Trophoblast cell (in vitro differentiated cells and primary cell): ENCODE data around the gene SERPINA1.

Source experiments
- DNase-seq, 2 donors: peaks; one replicate each; pipeline ENCODE4 v3.0.0-alpha.2; 2016
- H2AFZ ChIP-seq: 2 replicates; pipeline ENCODE4 v1.6.1; 2013; ENCODE audit warnings: low read length, moderate library complexity, mild to moderate bottlenecking; ENCODE audit not compliant: insufficient read depth, poor library complexity
- H2AK5ac ChIP-seq: 2 replicates; pipeline ENCODE4 v1.6.1; 2013; ENCODE audit warnings: mild to moderate bottlenecking, low read length
- H2BK120ac ChIP-seq: 2 replicates; pipeline ENCODE4 v1.6.1; 2013; ENCODE audit warnings: low read length, mild to moderate bottlenecking, moderate library complexity; ENCODE audit not compliant: insufficient read depth, poor library complexity
- H2BK12ac ChIP-seq: 2 replicates; pipeline ENCODE4 v1.6.1; 2013; ENCODE audit warnings: mild to moderate bottlenecking, low read length, moderate library complexity
- H2BK5ac ChIP-seq: 2 replicates; pipeline ENCODE4 v1.6.1; 2013; ENCODE audit warnings: low read length, low read depth, moderate library complexity, mild to moderate bottlenecking; ENCODE audit not compliant: poor library complexity
- H3K14ac ChIP-seq: 2 replicates; pipeline ENCODE4 v1.6.1; 2013; ENCODE audit warnings: mild to moderate bottlenecking, low read length
- H3K18ac ChIP-seq: 2 replicates; pipeline ENCODE4 v1.6.1; 2013; ENCODE audit warnings: mild to moderate bottlenecking, low read length
- H3K23ac ChIP-seq: 2 replicates; pipeline ENCODE4 v1.6.1; 2013; ENCODE audit warnings: low read length
- H3K27ac ChIP-seq: 2 replicates; pipeline ENCODE4 v1.5.1; 2013; ENCODE audit warnings: low read depth, mild to moderate bottlenecking, inconsistent platforms, low read length, moderate library complexity
- H3K27me3 ChIP-seq: 2 replicates; pipeline ENCODE4 v1.6.1; 2013; ENCODE audit warnings: inconsistent platforms, mild to moderate bottlenecking, low read length, moderate library complexity; ENCODE audit not compliant: insufficient read depth
- H3K36me3 ChIP-seq, 2 experiments: 1 replicate in 1 of 2; 2 replicates in 1 of 2; pipeline ENCODE4 v1.6.1; 2013; ENCODE audit warnings: low read length in 2 of 2, mild to moderate bottlenecking in 2 of 2, moderate library complexity in 1 of 2; ENCODE audit not compliant: insufficient read depth in 2 of 2, control insufficient read depth in 1 of 2
- H3K4ac ChIP-seq: 2 replicates; pipeline ENCODE4 v1.6.1; 2013; ENCODE audit warnings: low read depth, mild to moderate bottlenecking, low read length, moderate library complexity
- H3K4me1 ChIP-seq, 2 experiments: 1 replicate in 1 of 2; 2 replicates in 1 of 2; pipeline ENCODE4 v1.6.1; 2013; ENCODE audit warnings: low read length in 2 of 2, mild to moderate bottlenecking in 2 of 2, moderate library complexity in 1 of 2; ENCODE audit not compliant: insufficient read depth in 2 of 2, control insufficient read depth in 1 of 2
- H3K4me2 ChIP-seq: 2 replicates; pipeline ENCODE4 v1.6.1; 2013; ENCODE audit warnings: inconsistent platforms, mild to moderate bottlenecking, low read length, moderate library complexity
- H3K4me3 ChIP-seq: 2 replicates; pipeline ENCODE4 v1.5.1; 2013; ENCODE audit warnings: mild to moderate bottlenecking, low read depth, low read length, inconsistent platforms
- H3K79me1 ChIP-seq: one replicate; pipeline ENCODE4 v1.6.1; 2013; ENCODE audit warnings: low read length
- H3K79me2 ChIP-seq: 2 replicates; pipeline ENCODE4 v1.6.1; 2013; ENCODE audit warnings: low read length, mild to moderate bottlenecking; ENCODE audit not compliant: control insufficient read depth, insufficient read depth, poor library complexity
- H3K9ac ChIP-seq: 2 replicates; pipeline ENCODE4 v1.6.1; 2013; ENCODE audit warnings: mild to moderate bottlenecking, low read length
- H3K9me3 ChIP-seq: 2 replicates; pipeline ENCODE4 v1.6.1; 2013; ENCODE audit warnings: low read depth, mild to moderate bottlenecking, control low read depth, inconsistent platforms, low read length; ENCODE audit not compliant: insufficient read depth
- H4K12ac ChIP-seq: 2 replicates; pipeline ENCODE4 v1.6.1; 2013; ENCODE audit warnings: low read depth, mild to moderate bottlenecking, low read length, moderate library complexity
- H4K8ac ChIP-seq: 2 replicates; pipeline ENCODE4 v1.6.1; 2013; ENCODE audit warnings: low read depth, mild to moderate bottlenecking, low read length, moderate library complexity
- H4K91ac ChIP-seq: one replicate; pipeline ENCODE4 v1.6.1; 2013; ENCODE audit warnings: low read depth, mild to moderate bottlenecking, low read length, moderate library complexity
- WGBS: extraction: QIAGEN DNeasy Blood & Tissue Kit; methylation state at CpG from one replicate; pipeline ENCODE4 v1.1.7; 2013; ENCODE audit warnings: missing lambda C conversion rate; ENCODE audit not compliant: insufficient read length, insufficient coverage; ENCODE audit errors: extremely low coverage; 5-methylcytosine and 5-hydroxymethylcytosine counted together

SERPINA1 gene

DNA sequence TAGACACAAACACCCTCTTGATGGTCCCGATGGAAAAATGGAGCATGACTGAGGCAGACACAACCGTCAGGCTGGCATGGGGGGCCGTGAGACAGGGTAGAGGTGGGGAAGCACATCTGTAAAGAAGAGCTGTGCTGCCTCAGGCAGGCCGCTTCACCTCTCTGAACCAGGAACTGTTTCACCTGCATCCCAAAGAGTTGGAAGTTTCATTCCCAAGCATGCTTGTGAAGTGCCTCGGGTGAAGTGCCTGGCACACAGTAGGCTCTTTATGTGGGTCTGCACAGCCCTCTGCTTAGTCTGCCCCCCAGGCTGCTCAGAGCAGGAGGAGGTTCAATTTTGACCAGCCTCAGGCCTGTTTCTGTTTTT lies 685 bp upstream of the SERPINA1 start:
- no peaks in the 10 kb centered on the region for H3K27me3 ChIP-seq

GRCh38 chr14:94388027-94388383 lies 397 bp downstream of the SERPINA1 start:
- H3K27me3 ChIP-seq = no peaks in the 10 kb centered on the region
- no peak overlapping the region for H2AK5ac ChIP-seq
- H3K79me2 ChIP-seq = no peaks in the 10 kb centered on the region
- no peak overlapping the region for H3K4me3 ChIP-seq
- peaks cover 0 to 3% of the 10 kb centered on the region in 2 experiments for H3K4me1 ChIP-seq
- no peak overlapping the region for H3K18ac ChIP-seq
- H2AFZ ChIP-seq = no peak overlapping the region
- H3K27ac ChIP-seq = no peak overlapping the region
- no peak overlapping the region for H3K4ac ChIP-seq
- no peaks in the 10 kb centered on the region for H3K9me3 ChIP-seq
- no peak for DNase-seq
- H3K14ac ChIP-seq = no peak overlapping the region
- H3K36me3 ChIP-seq = no peaks in the 10 kb centered on the region
- H2BK12ac ChIP-seq = no peak overlapping the region
- H3K9ac ChIP-seq = no peak overlapping the region
- no peak overlapping the region for H3K23ac ChIP-seq
- no CpG with 5 or more reads among the region's 6 CpGs for WGBS
- H4K91ac ChIP-seq = no peak overlapping the region
- H4K8ac ChIP-seq = no peak overlapping the region
- no peak overlapping the region for H2BK5ac ChIP-seq
- no peak overlapping the region for H4K12ac ChIP-seq
- no peak overlapping the region for H2BK120ac ChIP-seq
- H3K79me1 ChIP-seq = no peaks in the 10 kb centered on the region
- H3K4me2 ChIP-seq = no peak overlapping the region

More for the DNA sequence above, 685 bp upstream of the SERPINA1 start:
- DNase-seq = no peak
- H4K91ac ChIP-seq = no peak overlapping the region
- no peaks in the 10 kb centered on the region for H3K79me2 ChIP-seq
- no peak overlapping the region for H4K12ac ChIP-seq
- H3K4me3 ChIP-seq = no peak overlapping the region
- H3K9me3 ChIP-seq = no peaks in the 10 kb centered on the region
- no peak overlapping the region for H3K14ac ChIP-seq
- H3K36me3 ChIP-seq = no peaks in the 10 kb centered on the region
- H3K23ac ChIP-seq = no peak overlapping the region
- no CpG with 5 or more reads among the region's 5 CpGs for WGBS
- no peak overlapping the region for H3K9ac ChIP-seq
- no peak overlapping the region for H2BK5ac ChIP-seq
- no peak overlapping the region for H2AFZ ChIP-seq
- no peaks in the 10 kb centered on the region for H3K79me1 ChIP-seq
- no peak overlapping the region for H2BK120ac ChIP-seq
- H3K18ac ChIP-seq = no peak overlapping the region
- H3K4me2 ChIP-seq = no peak overlapping the region
- peaks cover 0 to 3% of the 10 kb centered on the region in 2 experiments for H3K4me1 ChIP-seq
- no peak overlapping the region for H2BK12ac ChIP-seq
- no peak overlapping the region for H4K8ac ChIP-seq
- no peak overlapping the region for H3K4ac ChIP-seq
- no peak overlapping the region for H3K27ac ChIP-seq
- no peak overlapping the region for H2AK5ac ChIP-seq

- no peak overlapping the region for H2AK5ac ChIP-seq
- no peak overlapping the region for H4K91ac ChIP-seq
- no peak overlapping the region for H4K8ac ChIP-seq
- no peaks in the 10 kb centered on the region for H3K79me2 ChIP-seq
- no peak overlapping the region for H2BK120ac ChIP-seq
- no peaks in the 10 kb centered on the region for H3K27me3 ChIP-seq
- no peak overlapping the region for H2BK12ac ChIP-seq
- no peak overlapping the region for H3K14ac ChIP-seq
- H3K4ac ChIP-seq = no peak overlapping the region
- no peaks in the 10 kb centered on the region for H3K9me3 ChIP-seq
- H3K36me3 ChIP-seq = no peaks in the 10 kb centered on the region
- no peaks in the 10 kb centered on the region for H3K79me1 ChIP-seq
- no peak overlapping the region for H3K27ac ChIP-seq
- H3K4me1 ChIP-seq = peaks cover 0 to 3% of the 10 kb centered on the region in 2 experiments
- no peak overlapping the region for H3K4me3 ChIP-seq
- no CpG with 5 or more reads among the region's 12 CpGs for WGBS
- no peak overlapping the region for H3K9ac ChIP-seq
- H3K18ac ChIP-seq = no peak overlapping the region
- no peak overlapping the region for H2BK5ac ChIP-seq
- no peak overlapping the region for H4K12ac ChIP-seq
- no peak overlapping the region for H2AFZ ChIP-seq
- no peak overlapping the region for H3K4me2 ChIP-seq
- no peak for DNase-seq
- no peak overlapping the region for H3K23ac ChIP-seq
Observed at GRCh38 chr14:94387051-94388026, 1.1 kb downstream of the SERPINA1 start.

DNA sequence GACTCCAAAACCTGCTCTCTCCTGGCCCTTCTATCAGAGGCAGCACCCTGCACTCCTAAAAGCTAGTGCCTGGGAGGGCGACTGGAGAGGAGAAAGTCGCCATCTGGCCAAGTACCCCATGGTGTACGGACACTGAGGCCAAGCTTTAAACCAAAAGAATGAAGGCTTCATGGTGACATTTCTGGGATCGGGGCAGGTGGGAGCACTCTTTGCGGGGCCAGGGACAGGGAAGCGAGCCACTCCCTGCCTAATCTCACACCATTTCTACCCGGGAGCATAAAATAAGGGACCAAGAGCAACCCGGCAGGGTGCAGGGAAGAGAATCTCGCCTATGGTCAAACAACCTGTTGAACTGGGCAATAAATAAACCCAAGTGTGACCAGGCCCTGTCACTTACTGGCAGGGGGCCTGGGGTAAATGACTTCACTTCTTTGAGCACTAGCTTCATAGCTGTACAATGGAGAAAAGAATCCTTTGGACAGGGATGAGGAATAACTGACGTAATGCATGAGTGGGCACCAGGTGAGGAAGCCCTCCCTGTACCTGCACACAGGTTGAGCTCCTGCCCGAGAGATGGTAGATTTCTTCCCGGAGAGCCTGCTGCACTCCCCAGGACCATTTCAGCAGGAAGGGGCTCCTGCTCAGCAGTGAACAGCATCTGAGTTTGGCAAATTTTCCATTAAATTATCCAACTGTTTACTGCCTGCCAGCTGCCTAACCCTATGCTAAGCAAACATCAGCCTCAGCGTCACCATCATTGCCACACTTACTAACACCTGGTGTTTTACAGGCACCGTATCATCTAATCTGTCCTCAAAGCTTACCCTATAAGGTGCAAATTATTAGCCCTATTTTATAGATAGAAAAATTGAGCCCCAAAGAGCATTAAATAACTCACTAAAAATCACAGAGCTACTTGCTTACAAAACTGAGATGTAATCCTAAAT lies 2.0 kb downstream of the SERPINA1 start:
- Histone ChIP-seq H4K8ac (no peak overlapping the region), H2AK5ac (no peak overlapping the region), H3K79me1 (no peaks in the 10 kb centered on the region), H2AFZ (no peak overlapping the region), H3K27me3 (no peaks in the 10 kb centered on the region), H2BK120ac (no peak overlapping the region), H3K14ac (no peak overlapping the region), H3K18ac (no peak overlapping the region), H3K9ac (no peak overlapping the region), H2BK5ac (no peak overlapping the region), H3K79me2 (no peaks in the 10 kb centered on the region), H3K4ac (no peak overlapping the region), H3K4me1 (no peaks in the 10 kb centered on the region), H3K9me3 (no peaks in the 10 kb centered on the region), H4K91ac (no peak overlapping the region), H2BK12ac (no peak overlapping the region), H3K23ac (no peak overlapping the region), H3K4me3 (no peak overlapping the region), H3K27ac (no peak overlapping the region), H3K4me2 (no peak overlapping the region), H4K12ac (no peak overlapping the region), H3K36me3 (no peaks in the 10 kb centered on the region)
- DNase-seq = no peak
- no CpG with 5 or more reads among the region's 14 CpGs for WGBS
